ENCODE measurements around the gene OPCML. TPM values are rescaled to one million over a fixed set of nuclear protein-coding genes. Genes with fewer than 3 reads are reported as not detected.

Gene OPCML
- total RNA-seq, 1 experiment from 2014 or later = not detected

DNA sequence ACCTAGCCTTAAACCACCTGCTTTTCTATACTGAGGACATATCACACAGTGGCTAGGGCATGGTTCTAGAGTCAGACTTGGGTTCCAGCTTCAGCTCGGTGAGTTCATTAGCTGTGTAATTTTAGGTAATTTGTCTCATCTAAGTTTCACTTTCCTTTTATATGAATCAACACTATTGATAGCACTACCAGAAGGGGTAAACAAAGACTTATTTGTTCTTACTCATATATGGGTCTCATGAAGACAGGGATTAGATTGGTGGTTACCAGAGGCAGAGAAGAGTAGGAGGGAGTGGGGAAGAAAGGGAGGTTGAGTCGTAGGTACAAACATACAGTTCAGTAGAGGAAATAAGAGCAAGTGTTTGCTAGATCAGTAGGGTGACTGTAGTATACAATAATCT lies 924.7 kb downstream of the OPCML start:
- H3K9me3 ChIP-seq = peaks cover 7% of the 10 kb centered on the region; the same call in 1 of the 2 replicates
- Mint-ChIP-seq H3K36me3 (ENCODE audit: insufficient read depth, unreplicated experiment) (no peaks in the 10 kb centered on the region), H3K4me3 (ENCODE audit: unreplicated experiment) (no peak overlapping the region), H3K9me3 (ENCODE audit: unreplicated experiment) (no peaks in the 10 kb centered on the region), H3K4me1 (ENCODE audit: low read depth, unreplicated experiment) (no peaks in the 10 kb centered on the region), H3K27me3 (ENCODE audit: insufficient read depth, unreplicated experiment) (peaks cover 5% of the 10 kb centered on the region), H3K27ac (ENCODE audit: unreplicated experiment) (no peak overlapping the region)
- no peaks in the 10 kb centered on the region for H3K4me1 ChIP-seq
- BruUV-seq (replicated peaks) = no TSS peak
- H3K4me3 ChIP-seq (ENCODE audit: low read depth, low read length) = no peak overlapping the region
- TF ChIP-seq, protein P1, sequence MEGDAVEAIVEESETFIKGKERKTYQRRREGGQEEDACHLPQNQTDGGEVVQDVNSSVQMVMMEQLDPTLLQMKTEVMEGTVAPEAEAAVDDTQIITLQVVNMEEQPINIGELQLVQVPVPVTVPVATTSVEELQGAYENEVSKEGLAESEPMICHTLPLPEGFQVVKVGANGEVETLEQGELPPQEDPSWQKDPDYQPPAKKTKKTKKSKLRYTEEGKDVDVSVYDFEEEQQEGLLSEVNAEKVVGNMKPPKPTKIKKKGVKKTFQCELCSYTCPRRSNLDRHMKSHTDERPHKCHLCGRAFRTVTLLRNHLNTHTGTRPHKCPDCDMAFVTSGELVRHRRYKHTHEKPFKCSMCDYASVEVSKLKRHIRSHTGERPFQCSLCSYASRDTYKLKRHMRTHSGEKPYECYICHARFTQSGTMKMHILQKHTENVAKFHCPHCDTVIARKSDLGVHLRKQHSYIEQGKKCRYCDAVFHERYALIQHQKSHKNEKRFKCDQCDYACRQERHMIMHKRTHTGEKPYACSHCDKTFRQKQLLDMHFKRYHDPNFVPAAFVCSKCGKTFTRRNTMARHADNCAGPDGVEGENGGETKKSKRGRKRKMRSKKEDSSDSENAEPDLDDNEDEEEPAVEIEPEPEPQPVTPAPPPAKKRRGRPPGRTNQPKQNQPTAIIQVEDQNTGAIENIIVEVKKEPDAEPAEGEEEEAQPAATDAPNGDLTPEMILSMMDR (IDR thresholded peaks at IDR 0.05; ENCODE audit: insufficient read depth in 1 of 2, low read depth in 1 of 2, low read length in 1 of 2, severe bottlenecking in 1 of 2, unreplicated experiment in 1 of 2) = no peak
- POLR2A ChIA-PET = no interaction called here
- H3K27me3 ChIP-seq (replicated peaks; ENCODE audit: control insufficient read depth, insufficient read depth, low read length) = no peaks in the 10 kb centered on the region
- intact Hi-C loops (cut with micrococcal nuclease; ENCODE audit: unreplicated experiment) = no loop called here
- no peak for DNase-seq
- CTCF ChIA-PET = no interaction called here
- no peaks in the 10 kb centered on the region for H3K36me3 ChIP-seq (ENCODE audit: control insufficient read depth, insufficient read depth, low read length)

DNA sequence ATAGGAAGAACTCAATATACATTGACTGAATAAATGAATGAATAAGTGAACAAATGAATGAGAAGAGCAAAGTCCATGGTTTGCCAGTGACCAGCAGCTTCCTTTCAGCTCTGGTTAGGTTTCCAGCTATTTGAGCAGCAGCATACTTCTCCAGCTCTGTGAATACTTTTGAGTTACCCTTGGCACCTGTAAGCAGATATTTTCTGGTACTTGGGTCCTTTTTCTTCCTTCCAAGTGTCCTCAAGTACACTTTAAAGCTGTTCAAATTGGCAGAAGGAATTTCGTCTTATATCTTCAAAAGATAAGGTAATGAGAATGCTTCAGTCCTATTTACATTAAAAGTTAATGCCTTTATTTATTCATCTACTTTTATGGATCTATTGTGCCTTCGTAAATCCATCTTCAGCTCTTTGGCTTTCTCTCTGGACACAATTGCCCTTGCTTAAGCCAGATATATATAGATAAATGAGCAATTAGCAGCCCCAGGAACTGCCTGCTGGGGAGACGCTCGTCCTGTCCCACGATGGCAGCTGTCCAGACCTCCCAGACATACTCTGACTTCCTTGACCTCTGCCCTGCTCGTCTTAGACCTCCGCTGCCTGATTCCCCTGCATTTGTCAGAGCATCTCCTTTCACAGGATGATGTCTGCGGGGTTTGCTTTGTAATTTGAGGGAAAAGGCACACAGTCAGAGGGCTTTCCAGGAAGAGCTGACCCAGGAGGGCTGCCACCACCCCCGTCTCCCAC lies 926.3 kb downstream of the OPCML start:
- Mint-ChIP-seq H3K36me3 (ENCODE audit: insufficient read depth, unreplicated experiment) (no peaks in the 10 kb centered on the region), H3K9me3 (ENCODE audit: unreplicated experiment) (no peaks in the 10 kb centered on the region), H3K4me1 (ENCODE audit: low read depth, unreplicated experiment) (no peaks in the 10 kb centered on the region), H3K27me3 (ENCODE audit: insufficient read depth, unreplicated experiment) (peaks cover 5% of the 10 kb centered on the region), H3K4me3 (ENCODE audit: unreplicated experiment) (no peak overlapping the region), H3K27ac (ENCODE audit: unreplicated experiment) (no peak overlapping the region)
- intact Hi-C loops (cut with micrococcal nuclease; ENCODE audit: unreplicated experiment) = no loop called here
- TF ChIP-seq, protein P1 (IDR thresholded peaks at IDR 0.05; ENCODE audit: insufficient read depth in 1 of 2, low read depth in 1 of 2, low read length in 1 of 2, severe bottlenecking in 1 of 2, unreplicated experiment in 1 of 2) = no peak
- no TSS peak for BruUV-seq (replicated peaks)
- no peak for DNase-seq
- H3K9me3 ChIP-seq = 0 out of 2 replicates have a peak, but pooled peaks cover 3% of the 10 kb centered on the region
- no peak overlapping the region for H3K4me3 ChIP-seq (ENCODE audit: low read depth, low read length)
- no peaks in the 10 kb centered on the region for H3K36me3 ChIP-seq (ENCODE audit: control insufficient read depth, insufficient read depth, low read length)
- H3K27me3 ChIP-seq (replicated peaks; ENCODE audit: control insufficient read depth, insufficient read depth, low read length) = no peaks in the 10 kb centered on the region
- ChIA-PET POLR2A (no interaction called here), CTCF (no interaction called here)
- no peaks in the 10 kb centered on the region for H3K4me1 ChIP-seq

- Histone ChIP-seq H3K4me1 (no peaks in the 10 kb centered on the region), H3K4me3 (ENCODE audit: low read depth, low read length) (no peak overlapping the region), H3K27me3 (replicated peaks; ENCODE audit: control insufficient read depth, insufficient read depth, low read length) (no peaks in the 10 kb centered on the region), H3K9me3 (0 out of 2 replicates have a peak, but pooled peaks cover 3% of the 10 kb centered on the region), H3K36me3 (ENCODE audit: control insufficient read depth, insufficient read depth, low read length) (no peaks in the 10 kb centered on the region)
- DNase-seq = no peak
- no TSS peak for BruUV-seq (replicated peaks)
- POLR2A ChIA-PET = no interaction called here
- CTCF ChIA-PET = no interaction called here
- no peak overlapping the region for H3K4me3 Mint-ChIP-seq (ENCODE audit: unreplicated experiment)
- H3K36me3 Mint-ChIP-seq (ENCODE audit: insufficient read depth, unreplicated experiment) = no peaks in the 10 kb centered on the region
- peaks cover 5% of the 10 kb centered on the region for H3K27me3 Mint-ChIP-seq (ENCODE audit: insufficient read depth, unreplicated experiment)
- H3K27ac Mint-ChIP-seq (ENCODE audit: unreplicated experiment) = no peak overlapping the region
- no peaks in the 10 kb centered on the region for H3K4me1 Mint-ChIP-seq (ENCODE audit: low read depth, unreplicated experiment)
- TF ChIP-seq, protein P1 (IDR thresholded peaks at IDR 0.05; ENCODE audit: insufficient read depth in 1 of 2, low read depth in 1 of 2, low read length in 1 of 2, severe bottlenecking in 1 of 2, unreplicated experiment in 1 of 2) = no peak
- H3K9me3 Mint-ChIP-seq (ENCODE audit: unreplicated experiment) = no peaks in the 10 kb centered on the region
- intact Hi-C loops (cut with micrococcal nuclease; ENCODE audit: unreplicated experiment) = no loop called here
These were observed 927.9 kb downstream of the OPCML start for GRCh38 chr11:132604431-132604830.
